GM21528 (cell line): Measurements from ENCODE around the gene KCNK18.
"Not testable (repeated sequence)": the region's sequence is repeated elsewhere in the genome, so short reads cannot be mapped to it uniquely, and the experiment has no call there.

Source experiments
- ATAC-seq: cut with Tn5 transposase; IDR thresholded peaks from one replicate; pipeline ENCODE4 v1.9.1; 2021; ENCODE audit warnings: mild to moderate bottlenecking, moderate library complexity; ENCODE audit not compliant: unreplicated experiment, low FRiP score

The KCNK18 gene

DNA sequence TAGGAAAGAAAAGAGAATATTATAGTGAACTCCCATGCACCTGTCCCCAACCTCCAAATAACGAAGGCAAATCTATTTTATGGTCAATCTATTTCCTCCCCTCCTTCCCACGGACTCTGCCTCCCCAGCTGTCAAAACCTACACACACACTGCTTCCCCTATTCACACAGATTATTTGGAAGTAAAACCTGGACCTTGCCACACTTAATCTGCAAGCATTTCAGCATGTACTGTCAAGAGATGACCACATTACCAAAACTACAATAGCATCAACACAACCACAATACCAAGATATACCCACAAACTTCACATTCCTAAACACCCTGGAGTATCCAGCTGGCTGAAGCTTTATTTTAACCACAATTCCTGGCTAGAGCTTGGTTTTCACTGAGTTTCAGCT, 27.8 kb upstream of the KCNK18 start:
- no peak for ATAC-seq

DNA sequence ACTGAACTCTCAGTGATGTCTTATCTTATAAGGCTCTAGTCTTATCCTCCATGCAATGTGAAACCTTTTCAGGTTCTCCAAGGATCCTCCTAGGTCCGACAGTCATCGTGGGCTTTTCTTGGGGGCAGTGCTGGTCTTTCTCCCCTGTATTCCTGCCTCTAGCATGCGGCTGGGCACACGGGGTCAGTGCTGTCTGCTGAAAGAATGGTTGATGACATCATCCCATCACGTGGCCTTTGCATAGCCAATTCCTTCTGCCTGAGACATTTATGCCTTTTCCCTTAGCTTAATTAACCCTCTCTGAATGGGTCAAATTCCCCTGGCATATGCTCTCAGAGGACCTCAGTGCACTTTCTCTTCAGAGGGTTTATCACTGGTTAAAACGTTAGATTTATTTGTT, 27.0 kb upstream of the KCNK18 start:
- ATAC-seq = no peak

DNA sequence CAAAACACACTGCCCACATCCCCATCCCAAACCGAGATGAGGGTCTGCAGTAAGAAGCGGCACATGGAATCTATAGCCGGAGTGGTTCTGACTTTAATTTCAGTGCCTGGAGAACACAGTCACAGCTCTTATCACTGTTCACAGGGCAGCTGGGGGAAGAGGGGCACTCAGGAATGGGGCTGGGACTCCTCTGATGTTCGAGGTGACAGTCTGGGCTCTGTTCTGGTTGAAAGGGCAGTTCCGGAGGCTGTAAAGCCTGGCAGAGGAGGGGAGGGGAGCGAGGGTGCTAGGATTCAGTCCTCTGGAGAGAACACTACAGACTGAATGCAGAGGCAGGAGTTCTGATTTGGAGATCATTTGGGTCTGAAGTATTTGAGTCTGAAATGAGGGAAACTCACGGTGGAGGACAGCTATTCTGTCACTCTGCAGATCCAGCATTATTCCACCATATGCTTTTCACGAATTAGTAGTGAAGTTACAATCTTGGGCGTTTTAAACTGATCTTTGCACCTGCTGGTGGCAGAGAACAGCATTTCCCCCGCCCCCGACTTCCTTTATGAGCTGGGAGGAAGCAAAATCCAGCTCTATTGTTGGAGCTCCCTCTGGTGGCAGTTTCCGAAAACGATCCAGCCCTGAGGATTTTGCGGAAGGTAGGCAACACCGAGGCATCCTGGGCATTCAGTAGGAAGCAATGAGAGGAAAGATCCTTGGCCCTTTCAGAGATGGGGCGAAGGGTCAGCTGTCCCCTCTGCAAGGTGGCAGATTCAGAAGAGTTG, 22.7 kb upstream of the KCNK18 start:
- peak; percentile 94 for ATAC-seq

DNA sequence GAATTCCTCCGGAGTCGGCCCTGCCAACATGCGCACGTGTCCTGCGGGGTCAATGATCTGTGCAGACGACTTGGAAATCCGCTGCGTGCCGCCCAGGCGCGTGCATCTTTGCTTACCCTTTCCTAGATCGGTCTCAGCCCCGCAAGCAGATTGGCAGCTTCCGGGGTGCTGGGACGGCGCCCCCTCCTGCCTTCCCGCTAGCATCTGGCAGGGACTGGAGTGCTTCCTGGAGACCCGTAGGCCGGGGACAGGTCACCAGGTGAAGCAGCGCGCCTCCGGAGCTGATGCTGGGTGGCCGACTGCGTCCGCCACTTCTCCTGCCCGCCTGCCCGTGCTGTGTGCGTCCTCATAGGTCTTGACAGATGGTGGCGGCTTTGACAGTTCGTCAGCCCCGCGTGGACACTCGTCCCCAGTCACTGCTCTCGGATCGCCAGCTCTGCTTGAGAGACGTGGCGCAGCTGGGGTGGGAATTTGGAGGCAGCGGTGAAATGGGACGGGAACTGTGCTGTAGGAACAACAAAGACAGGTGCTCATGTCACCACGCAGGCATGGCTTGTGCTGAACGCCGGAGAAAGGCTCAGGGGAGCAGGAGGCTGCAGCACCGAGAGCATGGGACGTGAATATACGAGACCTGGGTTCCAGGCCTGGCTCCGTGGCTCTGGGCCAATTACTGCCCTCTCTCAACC, 21.9 kb upstream of the KCNK18 start:
- ATAC-seq = peak; percentile 53

DNA sequence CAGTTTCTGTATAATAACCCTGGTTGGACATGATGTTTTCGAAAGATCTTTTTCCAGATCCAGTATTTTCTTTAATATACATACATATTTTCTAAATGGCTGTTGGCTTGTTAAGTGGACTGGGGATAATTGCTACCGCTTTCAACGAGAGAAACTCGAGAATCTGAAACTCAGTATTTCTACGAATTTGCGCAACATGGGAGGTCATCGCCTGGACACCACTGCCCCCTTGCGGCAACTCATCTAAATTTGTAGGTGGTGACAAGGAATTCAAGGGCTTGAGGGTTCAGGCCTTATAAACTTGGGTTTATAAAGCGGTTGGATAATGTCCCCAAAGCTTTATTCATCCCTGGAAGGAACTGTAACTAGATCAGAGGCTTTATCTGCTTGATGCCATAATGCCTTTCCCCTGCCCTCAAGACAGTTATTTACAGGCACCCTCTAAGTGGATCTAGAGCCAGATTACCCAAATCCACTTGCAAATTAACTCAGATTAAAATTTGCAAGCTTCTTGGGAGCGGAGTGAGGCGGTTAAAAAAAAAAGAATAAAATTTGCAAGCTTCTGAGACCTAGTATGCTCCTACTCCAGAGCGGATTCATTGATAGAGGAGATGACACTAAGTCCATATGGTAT, 21.3 kb upstream of the KCNK18 start:
- ATAC-seq = peak; percentile 54

DNA sequence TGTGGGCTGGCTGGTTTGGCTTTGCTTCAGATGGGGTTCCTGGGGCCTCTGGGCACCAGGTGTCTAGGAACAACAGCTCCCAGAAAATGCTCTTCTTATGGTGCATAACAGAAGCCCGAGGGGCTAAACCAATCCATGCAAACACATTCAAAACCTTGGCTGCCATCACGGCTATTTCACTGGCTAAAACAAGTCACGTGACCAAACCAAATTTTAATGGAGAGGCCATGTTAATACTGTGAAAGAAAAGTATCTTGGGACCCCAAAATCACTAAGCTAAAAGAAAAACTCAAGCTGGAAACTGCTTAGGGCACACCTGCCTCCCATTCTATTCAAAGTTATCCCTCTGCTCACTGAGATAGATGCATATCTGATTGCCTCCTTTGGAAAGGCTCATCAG, 19.1 kb upstream of the KCNK18 start:
- no peak for ATAC-seq

DNA sequence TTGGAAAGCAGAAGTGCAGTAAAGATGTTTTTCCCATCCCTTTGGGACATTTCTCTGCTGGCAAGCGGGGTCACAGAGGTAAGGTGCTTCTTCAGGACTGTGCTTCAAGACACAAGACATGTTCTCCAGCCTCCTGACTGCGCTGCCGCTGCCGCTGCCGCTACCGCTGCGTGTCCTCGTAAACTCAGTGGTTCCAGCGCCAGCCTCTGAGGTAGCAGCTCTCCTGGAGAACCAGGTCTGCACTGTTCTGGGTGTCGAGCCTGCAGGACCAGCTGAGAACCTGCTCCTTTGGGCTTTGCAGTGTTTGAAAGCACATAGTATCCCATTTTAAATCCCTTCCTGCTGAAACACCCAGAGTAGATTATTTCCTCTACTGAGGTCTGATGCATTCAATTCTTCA, 13.0 kb upstream of the KCNK18 start:
- no peak for ATAC-seq

DNA sequence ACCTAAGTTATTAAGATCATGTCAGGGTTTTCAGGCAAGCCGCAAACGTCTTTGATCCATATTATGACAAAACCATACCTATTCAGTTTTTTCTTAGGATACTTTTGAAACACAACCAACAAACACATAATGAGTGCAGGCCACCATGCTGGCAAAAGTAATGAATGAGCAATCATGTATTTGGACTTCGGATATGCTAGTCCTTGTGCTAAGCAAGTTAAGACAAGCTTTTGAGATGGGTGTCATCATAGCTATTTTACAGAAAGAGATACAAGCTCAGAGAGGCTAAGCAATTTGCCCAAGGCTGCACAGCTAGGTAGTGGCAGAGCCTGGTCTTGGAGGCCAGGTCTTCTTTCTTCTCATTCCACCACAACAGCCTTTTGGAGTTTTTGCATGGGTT, 12.5 kb upstream of the KCNK18 start:
- ATAC-seq = no peak

DNA sequence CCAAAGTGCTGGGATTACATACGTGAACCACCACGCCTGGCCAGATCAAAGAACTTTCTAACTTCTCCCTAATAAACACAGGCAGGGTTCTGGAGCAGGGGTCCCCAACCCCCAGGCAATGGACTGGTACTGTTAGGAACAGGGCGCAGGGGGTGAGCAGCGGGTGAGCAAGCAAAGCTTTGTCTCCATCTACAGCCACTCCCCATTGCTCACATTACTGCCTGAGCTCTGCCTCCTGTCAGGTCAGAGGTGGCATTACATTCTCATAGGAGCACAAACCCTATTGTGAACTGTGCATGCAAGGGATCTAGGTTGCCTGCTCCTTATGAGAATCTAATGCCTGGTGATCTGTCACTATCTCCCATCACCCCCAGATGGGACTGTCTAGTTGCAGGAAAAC, 11.5 kb upstream of the KCNK18 start:
- not testable (repeated sequence) for ATAC-seq

DNA sequence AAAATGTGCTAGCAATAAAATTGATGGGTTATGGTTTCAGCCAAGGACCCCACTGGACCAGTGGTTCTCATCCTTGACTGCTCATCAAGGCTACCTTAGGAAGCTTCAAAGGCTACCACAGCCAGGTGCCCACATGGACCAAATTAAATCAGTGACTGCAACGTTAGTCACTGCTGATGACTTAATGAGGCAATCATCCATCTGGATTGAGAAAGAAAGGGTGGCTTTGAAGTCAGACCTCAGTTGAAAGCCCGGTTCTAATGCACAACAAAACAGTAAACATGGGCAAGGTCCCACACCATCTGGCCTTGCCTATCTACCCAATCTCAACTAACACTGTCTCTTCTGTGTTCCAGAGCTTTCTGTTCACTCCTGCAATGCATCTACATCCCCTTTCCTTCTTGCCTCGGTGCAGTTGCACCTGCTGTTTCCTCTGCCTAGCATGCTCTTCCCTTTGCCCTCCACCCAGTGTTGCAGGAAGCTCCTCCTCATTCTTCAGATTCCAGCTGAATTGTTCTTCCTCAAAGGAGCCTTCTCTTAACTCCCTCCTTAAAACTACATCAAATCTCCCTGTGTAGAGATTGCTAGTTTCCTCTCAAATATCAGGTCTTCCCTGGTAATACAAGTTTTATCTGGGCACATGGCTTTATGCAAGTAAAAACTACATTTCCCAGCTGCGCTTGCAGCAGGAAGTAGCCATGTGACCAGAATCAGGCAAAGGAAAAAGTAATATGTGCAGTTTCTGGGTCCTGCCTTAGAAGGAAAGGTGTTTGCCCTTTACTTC, 10.3 kb upstream of the KCNK18 start:
- ATAC-seq = no peak

DNA sequence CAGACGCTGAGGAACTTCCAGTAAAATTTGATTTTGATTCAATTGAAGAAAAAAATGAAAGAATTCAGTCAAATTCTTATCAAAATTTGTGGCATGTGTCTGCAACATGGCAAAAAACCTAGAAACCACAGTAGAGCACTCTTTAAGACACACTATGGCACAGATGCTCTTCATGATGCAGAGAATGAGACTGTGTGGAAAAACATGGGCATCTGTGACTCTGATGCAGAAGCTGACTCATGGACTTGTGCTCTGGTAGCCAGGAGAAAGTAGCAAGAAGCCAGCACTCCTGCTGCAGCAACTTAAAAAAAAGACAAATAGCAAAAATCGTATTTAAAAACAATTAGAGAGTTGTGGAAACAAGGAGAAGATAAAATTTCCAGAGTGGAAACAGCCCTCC, 8.9 kb upstream of the KCNK18 start:
- ATAC-seq = no peak

DNA sequence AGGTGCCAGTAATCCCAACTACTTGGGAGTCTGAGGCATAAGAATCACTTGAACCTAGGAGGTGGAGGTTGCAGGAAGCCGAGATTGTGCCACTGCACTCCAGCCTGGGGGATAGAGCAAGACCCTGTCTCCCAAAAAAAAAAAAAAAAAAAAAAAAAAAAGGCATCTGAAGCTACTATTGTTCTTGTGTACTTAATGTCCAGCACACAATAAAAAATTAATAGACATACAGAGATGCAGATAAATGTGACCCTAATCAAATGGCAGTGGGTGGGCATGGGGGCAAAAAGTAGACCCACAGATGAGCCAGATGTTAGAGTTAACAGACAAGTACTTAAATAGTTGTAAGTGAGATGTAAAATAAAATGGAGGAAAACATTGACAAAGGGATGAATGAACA, 7.7 kb upstream of the KCNK18 start:
- no peak for ATAC-seq

DNA sequence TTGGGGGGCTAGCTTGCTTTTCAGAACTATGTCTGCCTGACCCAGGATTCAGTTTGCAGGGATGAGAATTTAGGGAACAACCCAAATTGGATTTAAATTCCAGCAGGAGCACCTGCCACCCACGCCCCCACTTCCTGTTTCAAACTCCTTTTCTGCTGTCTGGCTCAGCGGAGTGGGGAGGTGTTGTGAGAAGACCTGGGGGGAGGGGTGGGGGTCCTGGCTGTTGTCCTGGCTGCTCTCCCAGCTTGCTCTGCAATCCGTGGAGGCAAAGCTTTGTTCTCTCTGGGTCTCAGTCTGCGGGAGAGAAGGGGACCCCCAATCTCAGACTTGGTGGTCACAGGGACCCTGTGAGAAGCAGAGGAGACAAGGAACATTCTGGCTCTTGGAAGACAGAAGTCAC, 799 bp downstream of the KCNK18 start:
- no peak for ATAC-seq

DNA sequence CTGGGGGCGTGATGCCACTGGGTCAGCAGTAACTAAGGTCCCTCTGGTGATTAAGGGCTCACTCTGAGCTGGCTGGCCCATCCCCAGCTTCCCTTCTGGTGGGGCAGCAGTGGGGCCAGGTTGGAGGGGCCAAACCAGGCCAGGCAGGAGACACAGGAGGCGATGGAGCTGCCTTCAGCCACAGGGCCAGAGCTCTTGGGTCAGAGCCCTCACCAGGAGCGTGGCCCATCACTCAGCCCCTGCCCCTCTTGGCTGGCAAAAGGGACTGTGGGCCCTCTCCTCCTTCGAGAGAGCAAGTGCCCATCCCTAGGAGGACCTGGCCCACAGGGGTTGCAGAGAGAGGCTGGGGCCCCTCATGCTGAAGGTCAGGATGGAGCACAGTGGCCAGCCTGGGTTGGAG, 4.5 kb downstream of the KCNK18 start:
- ATAC-seq = no peak

DNA sequence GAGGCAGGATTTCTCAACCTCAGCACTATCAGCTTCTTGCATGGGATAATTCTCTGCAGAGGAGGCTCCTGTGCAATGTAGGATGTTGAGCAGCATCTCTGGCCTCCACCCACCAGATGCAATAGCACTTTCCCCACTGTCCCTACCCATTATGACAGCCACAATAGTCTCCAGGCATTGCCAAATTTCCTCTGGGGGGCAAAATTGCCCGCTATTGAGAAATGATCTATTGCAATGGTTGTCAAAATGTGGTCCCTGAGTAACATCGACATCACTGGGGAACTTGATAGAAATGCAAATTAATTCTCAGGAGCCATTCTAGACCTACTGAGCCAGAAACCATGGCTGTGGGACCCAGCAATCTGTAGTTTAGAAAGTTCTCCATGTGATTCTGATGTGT, 7.0 kb downstream of the KCNK18 start:
- ATAC-seq = no peak

DNA sequence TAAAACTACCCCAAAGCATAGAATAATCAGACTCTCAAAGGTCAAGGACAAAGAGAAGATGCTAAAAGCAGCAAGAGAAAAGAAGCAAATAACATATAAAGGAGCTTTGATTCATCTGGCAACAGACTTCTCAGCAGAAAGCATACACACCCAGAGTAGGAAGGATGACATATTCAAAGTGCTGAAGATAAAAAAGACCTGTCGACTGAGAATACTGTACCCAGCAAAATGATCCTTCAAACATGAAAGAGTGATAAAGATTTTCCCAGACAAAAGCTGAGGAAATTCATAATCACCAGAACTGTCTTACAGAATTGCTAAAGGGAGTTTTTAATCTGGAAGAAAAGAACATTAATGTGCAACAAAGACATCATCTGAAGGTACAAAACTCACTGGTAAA, 14.9 kb downstream of the KCNK18 start:
- no peak for ATAC-seq

DNA sequence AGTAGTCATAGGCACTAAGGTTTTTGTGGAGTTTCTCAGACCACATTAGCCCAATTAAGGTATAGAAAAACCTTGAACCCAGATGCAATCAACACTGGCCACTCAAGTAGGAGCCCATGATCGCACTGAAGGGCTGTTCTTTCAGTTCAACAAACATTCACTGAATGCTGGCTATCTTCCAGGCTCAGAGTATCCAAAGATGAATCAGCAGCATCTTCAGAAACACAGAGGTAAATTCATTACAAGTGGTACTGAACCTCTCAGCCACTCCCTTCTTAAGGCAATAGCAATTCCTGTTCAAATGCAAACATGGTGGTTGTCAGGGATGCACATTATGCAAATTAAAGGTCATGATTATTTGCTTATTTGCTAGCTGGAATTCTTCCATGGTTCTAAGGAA, 17.1 kb downstream of the KCNK18 start:
- ATAC-seq = no peak

DNA sequence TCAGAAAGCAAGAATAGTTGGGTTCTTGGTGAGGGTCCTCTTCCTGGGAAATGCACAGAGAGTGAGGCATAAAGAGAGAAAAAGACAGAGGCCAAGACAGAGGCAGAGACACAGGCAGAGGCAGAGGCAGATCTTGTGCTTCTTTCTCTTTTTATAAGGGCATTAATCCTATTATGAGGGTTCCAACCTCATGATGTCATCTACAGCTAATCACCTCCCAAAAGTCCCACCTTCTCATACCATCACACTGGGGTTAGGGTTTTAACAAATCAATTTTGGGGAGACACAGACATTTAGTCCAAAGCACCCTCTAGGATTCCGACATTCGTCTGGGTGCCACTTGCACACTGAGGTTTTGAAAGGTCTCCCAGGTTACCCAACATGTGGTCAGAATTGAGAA, 17.8 kb downstream of the KCNK18 start:
- no peak for ATAC-seq

DNA sequence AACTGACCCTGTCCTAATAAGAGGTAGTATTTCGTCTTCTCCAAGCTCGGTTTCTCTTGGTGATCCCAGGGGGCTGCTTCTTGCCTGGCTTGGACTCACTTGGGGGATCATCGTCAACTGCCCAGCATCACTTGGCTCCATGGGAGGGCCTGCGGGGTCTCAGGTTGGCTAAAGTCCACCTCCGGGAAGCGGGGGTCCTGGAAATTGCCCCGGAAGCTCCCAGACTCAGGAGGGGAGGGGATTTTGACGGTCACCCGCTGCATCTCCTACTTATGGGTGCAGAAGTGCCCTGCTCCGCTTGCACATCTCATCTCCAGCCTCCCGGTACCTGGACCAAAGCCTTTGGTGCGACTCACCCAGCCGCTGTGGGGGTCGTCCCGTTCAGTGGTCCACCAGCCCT, 18.7 kb downstream of the KCNK18 start:
- no peak for ATAC-seq

DNA sequence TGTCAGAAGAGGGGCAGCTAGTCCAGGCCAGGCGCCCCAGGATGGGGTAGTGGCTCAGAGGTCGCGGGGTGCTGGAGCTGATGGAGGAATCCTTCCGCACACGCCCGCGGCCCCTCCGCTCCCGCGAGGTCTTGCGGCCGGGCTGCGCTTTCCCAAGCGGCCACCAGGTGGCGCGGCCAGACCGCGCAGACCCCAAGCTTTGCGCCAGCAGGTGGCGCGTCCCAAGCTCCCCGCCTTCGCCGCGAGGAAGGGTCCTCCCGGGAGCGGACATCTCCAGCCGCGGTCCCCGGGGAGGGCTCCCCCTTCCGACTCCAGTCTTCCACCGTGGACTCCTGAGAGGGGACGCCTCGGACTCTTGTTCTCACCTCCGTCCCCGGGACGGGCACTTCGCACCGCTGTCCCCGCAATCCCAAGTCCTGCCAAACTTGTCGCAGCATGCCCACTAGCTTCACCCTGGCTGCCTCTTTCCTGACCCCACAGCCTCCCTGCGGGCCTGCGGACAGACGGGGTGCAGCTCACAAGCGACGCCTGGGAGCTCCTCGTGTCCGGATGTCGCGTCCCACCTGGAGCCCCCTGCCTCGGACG, 19.4 kb downstream of the KCNK18 start:
- ATAC-seq = peak; percentile 87
